Umbilical cord (tissue), 2 donors: ENCODE results near the gene OR8B4. TPM values are rescaled to one million over a fixed set of nuclear protein-coding genes. Genes with fewer than 3 reads are reported as not detected.
"Not testable (repeated sequence)": the region's sequence is repeated elsewhere in the genome, so short reads cannot be mapped to it uniquely, and the experiment has no call there.

Experiments
- DNase-seq: peaks from one replicate; pipeline ENCODE4 v3.0.0-alpha.2; 2015; ENCODE audit warnings: low spot score
- total RNA-seq: library from RNA; depleted of rRNA; stranded (reverse); fragments of >200 nt; gene quantifications from one replicate; pipeline ENCODE4 v1.2.3, GENCODE V29; 2014; ENCODE audit warnings: low replicate concordance; ENCODE audit not compliant: insufficient read depth

The OR8B4 gene
- total RNA-seq = not detected

- DNase-seq = no peak
Observed at GRCh38 chr11:124424384-124424921, at the start of gene OR8B4. Gene OR8B4 (minus strand): TSS chr11:124424871. CDS start chr11:124424871, 0 bp downstream.

- DNase-seq = no peak
Observed at GRCh38 chr11:124474079-124474478, 49.4 kb upstream of the OR8B4 start.

- DNase-seq = no peak
Observed at GRCh38 chr11:124473476-124473875, 48.8 kb upstream of the OR8B4 start.

GRCh38 chr11:124470561-124471227 is 46.0 kb upstream of the OR8B4 start:
- no peak for DNase-seq

GRCh38 chr11:124467381-124467927 is 42.8 kb upstream of the OR8B4 start:
- no peak for DNase-seq

GRCh38 chr11:124465368-124465767 is 40.7 kb upstream of the OR8B4 start:
- DNase-seq = no peak

GRCh38 chr11:124463990-124464389 is 39.3 kb upstream of the OR8B4 start:
- no peak for DNase-seq

- no peak for DNase-seq
Observed at GRCh38 chr11:124463324-124463723, 38.7 kb upstream of the OR8B4 start.

- DNase-seq = no peak
Observed at GRCh38 chr11:124460459-124460858, 35.8 kb upstream of the OR8B4 start.

GRCh38 chr11:124459379-124459778 is 34.7 kb upstream of the OR8B4 start:
- not testable (repeated sequence) for DNase-seq

GRCh38 chr11:124454552-124454951 is 29.9 kb upstream of the OR8B4 start:
- DNase-seq = no peak

- no peak for DNase-seq
Observed at GRCh38 chr11:124446916-124447315, 22.2 kb upstream of the OR8B4 start.

- DNase-seq = no peak
Observed at GRCh38 chr11:124445646-124446150, 21.0 kb upstream of the OR8B4 start, which contains the start of gene OR8B8. Gene OR8B8 (minus strand): TSS chr11:124445696. CDS start chr11:124441085, 4,611 bp downstream.

- DNase-seq = no peak
Observed at GRCh38 chr11:124442847-124443246, 18.2 kb upstream of the OR8B4 start.

- peak; percentile 11 for DNase-seq
Observed at GRCh38 chr11:124442442-124442841, 17.8 kb upstream of the OR8B4 start.

GRCh38 chr11:124441519-124441918 is 16.8 kb upstream of the OR8B4 start:
- no peak for DNase-seq

- DNase-seq = no peak
Observed at GRCh38 chr11:124441081-124441480, 16.4 kb upstream of the OR8B4 start.

- no peak for DNase-seq
Observed at GRCh38 chr11:124440608-124441007, 15.9 kb upstream of the OR8B4 start.

- DNase-seq = no peak
Observed at GRCh38 chr11:124434699-124435098, 10.0 kb upstream of the OR8B4 start.

- no peak for DNase-seq
Observed at GRCh38 chr11:124429599-124429998, 4.9 kb upstream of the OR8B4 start.

- no peak for DNase-seq
Observed at GRCh38 chr11:124421043-124421442, 3.6 kb downstream of the OR8B4 start.

GRCh38 chr11:124415356-124415923 is 9.2 kb downstream of the OR8B4 start:
- DNase-seq = peak; percentile 49

- no peak for DNase-seq
Observed at GRCh38 chr11:124409906-124410305, 14.8 kb downstream of the OR8B4 start.
